GM18511 (cell line): Measurements from ENCODE around the gene SGPP2.
"Not testable (repeated sequence)": the region's sequence is repeated elsewhere in the genome, so short reads cannot be mapped to it uniquely, and the experiment has no call there.

Source experiments
- ATAC-seq: cut with Tn5 transposase; IDR thresholded peaks from one replicate; pipeline ENCODE4 v1.9.1; 2021; ENCODE audit warnings: mild to moderate bottlenecking, moderate library complexity; ENCODE audit not compliant: unreplicated experiment

SGPP2 gene

DNA sequence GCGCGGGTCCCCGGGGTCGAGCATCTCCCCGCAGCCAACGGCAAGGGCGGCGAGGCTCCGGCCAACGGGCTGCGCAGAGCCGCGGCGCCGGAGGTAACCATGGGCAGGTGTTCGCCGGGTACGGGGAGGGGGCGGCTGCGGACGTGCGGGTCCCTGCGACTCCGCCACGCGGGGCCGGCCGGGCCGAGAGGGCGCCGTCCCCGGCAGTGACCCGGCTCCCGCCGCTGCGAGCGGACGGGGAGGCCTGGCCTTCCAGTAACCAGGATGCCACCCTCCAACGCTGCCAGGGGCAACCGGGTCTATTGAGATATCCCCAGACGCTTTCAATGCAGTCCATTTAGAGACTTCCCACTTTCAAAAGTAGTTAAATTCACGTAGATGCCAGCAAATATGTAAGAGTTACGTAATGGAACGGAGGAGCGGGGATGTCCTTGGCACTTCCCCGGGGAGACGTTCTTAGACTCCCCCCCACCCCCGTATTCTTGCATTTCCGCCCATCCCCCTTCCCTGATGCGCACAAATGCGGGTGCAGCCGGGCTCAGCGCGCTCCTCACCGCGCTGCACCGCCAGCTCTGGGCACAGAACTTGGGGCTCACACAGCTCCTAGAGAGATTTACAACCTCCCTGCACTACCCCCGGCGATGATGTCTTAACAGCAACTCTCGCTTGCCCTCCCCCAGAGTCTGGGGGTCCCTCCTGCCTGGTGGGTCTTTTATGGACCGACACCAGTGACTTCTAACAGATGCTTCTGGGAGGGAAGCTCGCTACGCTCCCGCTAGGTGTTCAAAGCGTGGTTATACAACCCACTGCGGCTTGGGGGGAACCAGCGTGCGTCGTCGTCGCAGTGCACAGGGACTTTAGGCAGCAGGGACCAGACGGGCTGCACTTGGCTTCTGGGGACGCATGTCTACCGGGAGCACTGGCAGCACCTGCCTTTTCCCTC, 657 bp downstream of the SGPP2 start:
- ATAC-seq = peak; percentile 23

DNA sequence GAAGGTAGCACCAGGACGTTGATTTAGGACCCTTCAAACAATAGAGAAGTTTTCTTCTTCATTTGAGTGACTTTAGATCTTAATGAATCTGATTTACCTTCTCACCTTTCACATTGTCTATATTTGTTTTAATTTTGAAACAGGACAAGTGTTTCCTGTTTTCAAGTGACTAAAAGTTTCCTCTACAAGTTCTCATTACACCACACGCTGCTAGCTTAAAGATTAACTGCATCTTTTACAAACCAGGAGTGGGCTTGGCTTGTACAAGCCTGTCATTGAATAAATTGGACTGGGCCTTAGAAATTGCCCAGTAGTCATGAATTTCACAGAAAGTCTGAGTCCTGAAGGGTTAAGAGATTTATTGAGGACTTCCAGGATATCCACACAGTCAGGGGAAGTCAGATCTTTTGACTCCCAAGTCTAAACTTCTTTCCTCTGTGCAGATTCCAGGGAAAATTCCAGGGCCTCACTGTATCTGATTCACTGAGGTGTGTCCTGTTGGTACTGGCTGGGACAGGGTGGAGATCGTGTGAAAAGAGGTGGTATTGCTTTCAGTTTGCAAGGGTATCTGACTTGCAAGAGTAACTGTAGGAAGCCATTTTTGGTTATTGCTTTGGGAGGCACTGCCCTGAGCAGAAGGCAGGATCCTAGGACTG, 3.4 kb downstream of the SGPP2 start:
- ATAC-seq = peak; percentile 62

DNA sequence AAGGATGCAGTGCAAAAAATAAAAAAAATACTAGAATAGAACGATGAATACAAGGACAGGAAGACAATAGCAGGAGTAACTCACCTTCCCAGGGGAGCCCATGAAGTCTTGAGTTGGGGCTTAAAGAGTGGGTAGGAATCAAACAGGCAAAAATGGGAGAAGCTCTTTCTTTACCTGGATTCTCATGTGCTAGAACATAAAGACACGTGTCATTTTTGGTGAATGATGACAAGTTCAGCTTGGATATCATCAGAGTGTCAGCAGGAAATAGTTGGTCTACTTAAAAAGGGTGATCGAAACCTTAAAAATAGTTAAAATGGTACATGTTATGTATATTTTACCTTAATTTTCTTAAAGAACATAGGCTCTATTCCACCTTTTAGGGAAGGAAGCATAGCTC, 5.7 kb downstream of the SGPP2 start:
- ATAC-seq = no peak

DNA sequence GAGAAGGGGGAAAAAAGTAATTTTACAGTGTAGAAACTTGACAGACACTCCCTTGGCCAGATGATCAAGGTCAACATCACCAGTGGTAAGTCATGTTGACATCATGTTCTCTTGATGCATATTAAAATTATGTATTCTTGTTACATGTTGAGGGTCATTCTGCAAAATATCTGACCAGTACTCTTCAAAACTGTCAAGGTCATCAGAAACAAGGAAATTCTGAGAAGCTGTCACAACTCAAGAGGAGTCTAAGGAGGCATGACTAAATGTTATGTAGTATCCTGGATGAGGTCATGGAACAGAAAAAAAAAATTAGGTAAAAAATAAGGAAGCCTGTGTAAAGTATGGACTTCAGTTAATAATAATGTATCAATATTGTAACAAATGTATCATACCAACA, 6.3 kb downstream of the SGPP2 start:
- ATAC-seq = no peak

DNA sequence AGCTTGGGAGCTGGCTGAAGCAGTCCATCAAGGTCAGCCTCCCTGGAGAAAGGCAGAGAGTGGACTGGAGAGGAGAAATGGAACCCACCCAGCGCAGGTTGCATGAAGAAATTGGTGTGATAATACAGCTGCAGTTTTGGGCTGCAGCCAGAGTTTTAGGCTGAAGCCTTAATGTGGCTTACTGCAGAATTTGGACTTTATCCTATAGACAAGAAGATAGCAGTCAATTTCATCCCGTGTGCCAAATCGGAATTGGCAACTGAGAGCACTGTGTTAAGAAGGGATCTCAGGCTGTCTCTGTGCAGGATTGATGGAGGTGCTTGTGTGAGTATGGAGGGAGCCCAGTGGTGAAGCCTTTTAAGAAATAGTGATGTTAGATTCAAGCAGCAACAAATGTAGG, 7.5 kb downstream of the SGPP2 start:
- ATAC-seq = no peak

DNA sequence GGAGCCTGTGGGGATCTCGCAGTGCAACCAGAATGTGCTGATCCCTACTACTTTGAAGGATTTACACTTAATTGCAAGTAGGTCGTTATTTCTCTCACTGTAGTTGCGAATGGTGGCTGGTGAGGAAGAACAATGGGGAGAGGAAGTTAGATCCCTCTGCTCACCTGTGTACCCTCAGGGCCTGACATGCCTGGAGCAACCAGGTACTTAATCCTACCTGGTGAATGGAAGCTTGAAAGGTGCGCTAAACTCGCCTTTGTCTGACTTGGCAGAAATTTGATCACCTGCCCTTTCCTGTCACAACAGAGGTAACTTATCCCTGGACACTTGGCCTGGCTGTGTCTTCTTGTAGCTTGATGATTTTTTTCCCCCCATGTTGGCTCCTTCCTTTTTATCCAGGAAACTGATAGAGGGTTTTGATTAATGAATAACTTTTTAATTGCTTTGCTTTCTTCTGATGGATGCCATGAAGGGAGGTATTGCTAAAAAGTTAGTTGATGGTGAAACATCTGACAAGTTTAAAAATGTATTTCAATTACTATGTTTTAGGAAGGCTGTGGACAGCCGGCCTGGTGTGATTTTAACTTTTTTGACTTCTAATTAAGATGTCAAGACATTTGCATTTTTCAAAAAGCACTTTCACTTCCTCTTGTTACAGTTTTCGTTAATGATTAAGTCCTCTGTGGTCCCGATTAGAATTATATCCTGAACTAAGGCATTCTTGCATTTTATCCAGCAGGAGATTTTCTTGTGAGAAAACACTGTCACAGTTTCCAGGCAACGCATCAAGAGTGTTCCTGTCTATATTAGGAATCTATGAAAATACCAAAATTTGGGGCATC, 9.2 kb downstream of the SGPP2 start:
- peak; percentile 86 for ATAC-seq

DNA sequence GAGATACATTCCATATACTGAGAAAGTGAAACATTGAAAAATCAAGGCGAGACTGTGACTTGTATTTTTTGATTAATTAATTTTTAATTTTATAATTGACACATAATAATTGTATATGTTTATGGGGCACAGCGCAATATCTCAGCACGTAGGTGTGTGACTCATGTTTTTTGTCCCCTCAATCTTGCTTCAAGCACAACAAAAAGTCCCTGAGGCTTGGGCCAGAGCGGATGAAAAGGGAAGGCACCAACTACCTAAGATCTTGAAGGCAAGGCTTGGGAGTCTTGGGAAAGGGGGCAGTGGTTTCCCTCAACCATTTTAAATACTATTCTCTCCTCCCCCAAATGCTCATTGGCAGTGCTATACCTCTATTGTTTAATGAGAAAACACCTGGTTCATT, 9.9 kb downstream of the SGPP2 start:
- peak; percentile 60 for ATAC-seq

DNA sequence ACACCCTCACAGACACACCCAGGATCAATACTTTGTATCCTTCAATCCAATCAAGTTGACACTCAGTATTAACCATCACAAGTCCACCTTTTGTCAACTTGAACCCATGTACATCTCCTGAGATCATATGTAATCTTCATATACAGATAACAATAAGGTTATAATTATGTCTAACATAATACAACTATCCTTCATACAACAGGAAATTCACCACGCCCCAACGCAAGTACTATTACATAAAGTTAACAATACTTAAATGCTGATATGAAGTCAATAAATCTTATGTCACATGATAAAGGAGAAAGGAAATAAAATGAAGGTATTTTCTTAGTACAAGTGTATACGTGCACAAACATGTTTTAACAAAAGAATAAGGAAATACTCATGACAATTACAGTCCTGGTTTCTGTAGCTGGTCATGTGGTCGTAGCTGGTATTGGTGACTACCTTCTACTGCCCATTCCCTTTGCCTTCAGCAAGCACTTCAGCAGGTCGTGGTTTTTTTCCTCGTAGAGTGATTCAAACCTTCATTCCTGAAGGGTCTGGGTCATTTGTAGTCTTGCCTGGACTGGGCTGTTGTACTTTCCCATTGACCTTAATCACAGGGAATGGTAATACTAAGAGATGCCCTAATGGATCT, 11.2 kb downstream of the SGPP2 start:
- not testable (repeated sequence) for ATAC-seq

DNA sequence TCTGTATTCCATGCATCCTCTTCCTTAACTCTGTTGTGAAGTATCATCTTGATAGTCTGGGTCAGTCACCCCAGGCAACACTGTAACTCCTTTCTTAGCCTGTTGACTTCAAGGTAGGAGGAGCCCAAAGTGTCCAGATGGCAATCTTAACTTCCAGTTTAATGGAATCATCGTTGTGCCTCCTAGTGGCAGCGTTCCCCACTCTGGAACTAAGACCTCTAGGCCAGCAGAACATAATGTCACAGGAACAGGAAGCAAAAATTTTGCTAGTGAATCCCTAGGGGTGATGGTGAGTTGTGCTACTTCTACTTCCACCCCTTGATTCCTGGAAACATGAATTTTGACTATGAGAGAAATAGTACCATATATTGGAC, 11.7 kb downstream of the SGPP2 start:
- ATAC-seq = no peak

DNA sequence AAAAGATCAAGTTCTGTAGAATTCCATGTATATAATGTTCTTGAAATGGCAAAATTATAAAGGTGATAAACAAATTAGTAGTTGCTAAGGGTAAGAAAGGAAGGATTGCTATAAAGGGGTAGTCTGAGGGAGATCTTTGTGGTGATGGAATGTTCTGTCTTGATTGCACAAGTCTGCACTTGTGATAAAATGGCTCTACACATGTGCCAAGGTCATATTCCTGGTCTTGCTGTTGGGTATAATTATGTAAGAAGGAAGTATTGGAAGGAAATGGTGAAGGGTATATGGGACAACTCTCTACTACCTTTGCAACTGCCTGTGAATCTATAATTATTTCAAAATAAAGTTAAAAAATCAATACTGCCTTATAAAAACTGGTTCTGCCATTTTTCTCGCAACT, 15.3 kb downstream of the SGPP2 start:
- ATAC-seq = no peak

DNA sequence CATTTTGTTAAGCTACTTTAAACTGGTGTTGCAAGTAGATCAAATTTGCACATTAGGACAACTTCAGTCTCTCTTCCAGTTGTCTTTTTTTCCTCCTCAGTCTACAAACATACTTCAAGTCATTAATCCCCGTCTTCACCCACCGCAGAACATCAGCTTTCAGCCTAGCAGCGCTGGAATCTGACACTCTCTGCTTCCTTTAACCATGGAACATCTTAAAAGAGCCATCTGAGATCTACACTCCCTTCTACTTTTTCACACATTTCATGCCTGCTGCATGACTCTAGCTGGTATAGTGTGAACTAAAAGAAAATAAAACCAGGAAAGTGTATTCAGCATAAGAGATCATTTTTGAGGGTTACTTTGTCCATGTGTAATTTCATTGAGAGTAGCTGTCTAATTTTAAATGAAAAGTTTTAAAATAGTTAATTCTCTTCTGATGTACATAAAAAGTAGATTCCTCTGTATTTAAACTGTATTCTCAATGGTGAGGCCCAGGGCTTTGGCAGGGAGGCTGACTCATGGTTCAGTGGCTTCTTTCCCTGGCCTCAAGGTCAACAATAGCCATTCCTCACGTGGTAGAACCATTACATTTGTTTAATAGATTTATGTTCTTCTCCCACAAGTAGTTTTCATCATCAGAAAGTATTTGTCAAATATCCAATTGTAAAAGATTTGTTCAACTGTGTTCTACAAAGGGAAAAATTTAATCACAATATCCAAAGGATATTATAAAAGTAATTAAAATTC, 16.5 kb downstream of the SGPP2 start:
- no peak for ATAC-seq

DNA sequence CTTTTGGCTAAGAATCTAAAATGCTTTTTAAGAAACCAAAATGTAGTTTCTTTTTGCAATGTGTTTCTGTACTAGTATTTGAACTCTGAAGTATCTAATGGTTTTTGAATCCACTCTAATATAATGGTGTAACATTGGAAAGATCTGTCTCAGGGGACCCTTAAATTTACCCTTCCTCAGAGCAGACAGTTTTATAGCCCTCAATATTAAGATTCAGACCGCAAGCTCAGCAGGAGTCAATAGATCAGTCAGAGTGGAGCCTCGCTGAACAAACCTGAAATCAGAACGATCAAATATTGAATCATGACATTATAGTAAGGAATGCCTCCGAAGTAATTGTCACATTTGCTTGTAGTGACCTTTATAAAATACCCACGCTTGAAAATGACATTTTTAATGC, 18.3 kb downstream of the SGPP2 start:
- no peak for ATAC-seq

DNA sequence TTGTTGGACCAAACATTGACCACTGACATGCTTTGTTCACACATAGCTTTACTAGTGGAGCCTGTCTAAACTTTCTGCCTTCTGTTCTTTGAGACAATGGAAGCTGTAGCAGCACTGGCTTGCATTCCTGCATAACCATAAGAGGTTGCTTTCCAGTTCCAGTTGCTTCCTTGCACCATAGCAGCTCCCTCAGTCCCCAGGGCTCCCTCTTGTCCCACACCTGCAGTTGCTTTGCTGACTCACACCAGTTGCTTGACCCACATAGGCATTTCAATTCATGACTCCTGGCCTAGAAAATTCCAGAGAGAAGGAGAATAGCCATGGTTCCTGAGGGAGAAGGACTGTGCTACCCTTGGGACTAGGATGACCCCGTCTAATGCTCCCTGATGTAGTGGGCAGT, 20.9 kb downstream of the SGPP2 start:
- no peak for ATAC-seq

DNA sequence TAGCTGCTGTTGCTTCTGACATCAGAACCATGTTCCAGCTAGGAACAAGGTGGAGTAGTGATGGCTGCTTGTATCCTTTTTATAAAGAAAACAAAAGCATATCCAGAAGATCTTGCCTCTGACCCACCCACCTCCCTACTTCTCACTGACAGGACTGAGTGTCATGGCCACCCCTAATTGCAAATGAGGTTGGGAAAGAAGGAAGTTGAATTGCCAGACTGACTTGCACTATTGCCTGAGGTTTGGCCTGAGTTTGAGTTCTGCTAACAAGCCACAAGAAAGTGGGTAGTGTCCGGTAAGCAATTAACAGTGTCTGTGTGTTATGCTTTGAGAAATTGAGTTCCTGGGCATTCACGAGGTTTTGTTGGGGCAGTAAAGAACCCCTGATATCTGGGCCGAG, 22.8 kb downstream of the SGPP2 start:
- no peak for ATAC-seq

DNA sequence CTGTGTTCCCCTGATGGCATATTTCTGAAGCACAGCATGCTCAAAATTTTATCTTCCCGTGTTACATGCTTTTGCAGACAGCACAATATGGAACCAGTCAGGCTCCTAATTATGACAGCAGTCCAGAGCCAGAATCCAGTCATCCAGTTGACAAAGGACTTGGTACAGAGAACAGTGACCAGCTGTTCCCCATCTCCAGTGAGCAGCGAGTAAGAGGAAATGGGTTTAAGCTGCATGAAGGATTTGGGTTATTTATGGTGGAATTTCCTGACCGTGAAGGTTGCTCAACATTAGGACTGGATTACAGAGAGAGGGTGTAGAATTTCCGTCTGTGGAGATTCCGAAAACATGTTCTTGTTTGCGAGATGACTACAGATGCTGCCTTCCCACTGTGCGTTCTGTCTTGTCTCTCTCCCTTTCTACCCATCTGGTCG, 24.4 kb downstream of the SGPP2 start:
- ATAC-seq = no peak

DNA sequence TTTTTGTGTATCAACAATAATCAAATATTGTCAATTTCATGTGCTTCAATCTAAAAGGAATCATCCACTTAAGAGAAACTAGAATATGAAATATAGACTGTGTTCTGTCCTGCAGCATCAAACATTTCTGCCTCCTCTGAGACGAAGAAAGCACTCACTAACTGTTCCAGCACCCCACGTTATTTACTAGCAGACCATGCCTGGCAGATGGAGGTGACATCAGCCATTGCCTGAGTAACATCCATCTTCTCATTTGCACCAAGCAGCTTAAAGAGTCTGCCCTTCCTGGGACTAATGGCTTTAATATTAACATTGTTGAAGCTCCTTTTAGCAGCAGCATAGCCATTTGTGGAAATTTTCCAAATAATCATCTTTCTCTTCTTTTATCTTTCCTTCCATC, 25.7 kb downstream of the SGPP2 start:
- ATAC-seq = no peak

DNA sequence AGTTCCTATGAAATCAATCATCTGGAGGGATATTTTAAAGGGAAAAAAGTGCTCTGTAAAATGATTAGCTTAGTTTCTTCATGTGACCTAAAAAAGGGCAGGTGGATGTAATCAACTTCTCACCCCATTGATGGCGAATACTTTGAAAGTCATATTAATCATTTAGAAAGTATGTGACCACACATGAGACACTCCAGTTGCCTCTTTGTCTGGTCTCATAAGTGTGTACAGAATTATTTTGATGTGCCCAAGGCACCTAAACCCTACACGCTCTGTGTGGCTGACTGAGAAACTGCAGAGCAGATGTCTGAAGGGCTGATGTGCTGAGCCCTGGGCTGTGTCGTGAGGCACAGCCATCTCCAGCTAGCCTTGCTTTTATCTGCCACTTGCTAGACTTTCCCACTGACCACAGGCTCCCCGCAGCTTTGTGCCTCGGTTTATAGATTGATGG, 26.9 kb downstream of the SGPP2 start:
- peak; percentile 100 for ATAC-seq

DNA sequence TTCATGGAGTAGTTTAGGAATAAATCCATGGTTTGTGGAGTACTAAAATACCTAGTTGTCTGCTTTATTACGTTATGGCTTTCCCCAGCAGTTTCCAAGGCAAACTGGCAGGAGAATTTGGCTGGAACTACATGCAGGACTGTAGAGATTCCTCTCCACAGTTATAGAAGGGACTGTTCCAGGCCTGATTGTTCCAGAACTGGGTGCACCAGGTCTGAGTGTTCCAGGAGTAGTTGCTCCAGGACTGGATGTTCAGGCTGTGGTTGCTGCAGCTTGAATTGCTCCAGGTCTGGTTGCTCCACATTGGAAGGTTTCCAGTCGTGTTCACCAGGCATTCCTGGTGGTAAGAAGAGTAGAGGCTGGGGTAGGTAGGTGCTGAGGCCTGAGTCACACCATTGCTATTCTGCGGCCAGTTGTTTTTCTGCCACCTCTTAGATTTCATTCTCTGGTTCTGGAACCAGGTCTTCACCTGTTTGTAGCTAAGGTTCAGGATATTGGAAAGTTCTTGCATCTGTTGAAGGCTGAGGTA, 28.1 kb downstream of the SGPP2 start:
- ATAC-seq = no peak

DNA sequence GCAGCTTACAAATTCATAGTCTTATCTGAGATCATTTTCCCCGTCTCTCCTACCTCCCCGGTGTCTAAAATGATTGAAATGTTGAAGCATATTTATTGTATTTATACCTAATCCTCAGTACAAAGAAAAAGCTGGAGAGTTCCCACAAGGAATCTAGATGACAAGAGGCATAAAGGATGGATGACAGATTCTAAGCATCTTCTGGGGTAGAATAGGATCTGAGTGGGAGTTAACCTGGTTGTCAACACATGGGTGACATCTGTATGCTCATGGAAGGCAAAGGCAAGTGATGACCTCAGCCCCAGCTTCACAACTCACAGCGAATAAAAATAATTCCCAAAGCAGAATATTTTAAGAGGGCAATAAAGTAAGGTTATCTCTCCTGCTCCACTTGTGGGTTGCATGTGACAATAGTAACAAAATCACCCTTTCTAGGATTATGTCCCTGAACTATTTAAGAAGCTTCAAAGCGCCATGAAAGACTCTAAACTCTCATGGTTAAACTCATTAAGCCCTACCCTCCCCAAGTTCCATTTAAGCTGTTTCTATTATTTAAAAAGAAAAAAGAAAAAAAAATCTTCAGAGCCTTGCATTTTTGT, 32.2 kb downstream of the SGPP2 start:
- no peak for ATAC-seq

DNA sequence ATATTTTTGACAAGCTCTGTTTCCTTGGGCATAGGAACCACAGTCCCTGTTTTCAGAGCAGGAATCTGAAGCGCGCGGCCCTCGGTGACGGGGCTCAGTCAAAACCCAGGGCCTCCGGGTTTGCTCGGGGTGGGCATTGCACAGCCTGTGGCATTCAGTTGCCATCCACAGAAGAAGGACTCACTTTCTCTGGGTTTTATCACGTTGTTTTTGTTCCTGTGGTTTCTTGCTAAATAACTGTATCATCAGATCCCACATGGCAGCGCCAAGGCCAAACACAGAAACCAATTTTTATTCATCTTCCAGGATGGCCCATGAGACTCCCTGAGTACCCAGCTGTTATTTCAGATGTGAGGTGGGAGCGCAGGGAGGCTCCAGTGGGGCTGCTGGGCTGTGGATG, 35.6 kb downstream of the SGPP2 start:
- ATAC-seq = no peak
